Measurements from ENCODE around the gene ZNF441. TPM values are rescaled to one million over a fixed set of nuclear protein-coding genes. Genes with fewer than 3 reads are reported as not detected.
A peak's percentile ranks its signal among the peaks of the same experiment; 100 is the strongest.
"Not testable (repeated sequence)": the region's sequence is repeated elsewhere in the genome, so short reads cannot be mapped to it uniquely, and the experiment has no call there.

The ZNF441 gene
- total and polyA plus RNA-seq, 2 donors, result 7.4 to 37.7 TPM

GRCh38 chr19:11797491-11797890 is 30.7 kb downstream of the ZNF441 start:
- peak; percentile 72 for DNase-seq (ENCODE audit: extremely low spot score)
- Histone ChIP-seq H3K27ac (ENCODE audit: low read depth) (no peak overlapping the region), H3K4me3 (ENCODE audit: low read depth, low read length) (no peak overlapping the region), H3K4me1 (ENCODE audit: insufficient read depth) (no peaks in the 10 kb centered on the region), H3K36me3 (ENCODE audit: insufficient read depth) (no peaks in the 10 kb centered on the region)
- 5% methylated on average over 8 of the region's 8 CpGs for WGBS

DNA sequence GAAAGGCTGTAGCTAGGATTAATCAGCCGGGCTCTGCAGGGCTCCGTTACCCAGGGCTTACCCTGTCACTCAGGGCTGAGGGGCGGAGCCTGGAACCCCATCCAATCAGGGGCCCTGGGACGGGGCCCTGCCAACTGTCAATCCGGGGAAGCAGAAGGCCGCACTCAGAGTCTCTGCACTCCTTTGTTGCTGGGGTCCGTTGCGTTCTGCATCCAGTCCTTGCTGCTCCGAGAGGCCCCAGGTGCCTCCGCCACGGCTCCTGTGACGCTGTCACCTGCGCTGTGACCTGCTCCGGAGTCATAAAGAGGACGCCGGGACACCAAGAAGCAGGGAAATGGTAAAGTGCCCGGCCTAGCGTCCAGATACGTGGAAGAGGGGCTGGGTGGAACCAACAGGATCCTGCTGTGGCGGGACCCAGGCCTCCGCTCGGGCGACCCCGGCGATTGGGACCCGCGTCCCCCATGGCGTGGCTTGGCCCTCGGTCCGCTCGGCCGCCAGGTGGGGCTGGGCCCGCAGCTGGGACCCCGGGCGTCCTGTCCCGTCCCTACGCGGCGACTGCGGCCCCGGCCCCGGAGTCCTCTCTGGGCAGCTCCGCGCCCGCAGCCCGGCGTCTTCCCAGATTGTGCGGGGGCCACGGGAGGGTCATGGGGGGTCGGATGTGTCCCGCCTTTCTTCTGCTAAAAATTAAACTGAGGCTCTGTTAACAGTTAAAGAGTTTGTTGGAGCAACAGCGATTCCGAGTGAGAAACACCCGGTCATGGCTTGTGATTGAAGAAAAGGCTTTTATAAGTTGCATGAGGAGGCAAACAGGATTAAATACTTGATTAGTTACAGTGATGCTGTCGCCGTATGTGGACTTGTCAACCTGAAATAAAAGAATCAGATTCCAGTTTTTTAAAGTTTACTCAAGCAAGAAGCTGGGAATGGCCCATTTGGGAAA is 31.9 kb downstream of the ZNF441 start, which contains the start of gene ZNF491:
TSS of gene ZNF491 (plus strand) at position 133 of the 940 bp plus-strand sequence. CDS start 7,431 bp downstream, outside the sequence.
- under 1% methylated on average over 56 of the region's 56 CpGs for WGBS
- Histone ChIP-seq H3K36me3 (ENCODE audit: insufficient read depth) (no peaks in the 10 kb centered on the region), H3K4me3 (ENCODE audit: low read depth, low read length) (peak within 1 kb of the TSS; percentile 55), H3K27ac (ENCODE audit: low read depth) (peak within 1 kb of the TSS; percentile 0), H3K4me1 (ENCODE audit: insufficient read depth) (no peaks in the 10 kb centered on the region)
- DNase-seq (ENCODE audit: extremely low spot score), result peak; percentile 78

DNA sequence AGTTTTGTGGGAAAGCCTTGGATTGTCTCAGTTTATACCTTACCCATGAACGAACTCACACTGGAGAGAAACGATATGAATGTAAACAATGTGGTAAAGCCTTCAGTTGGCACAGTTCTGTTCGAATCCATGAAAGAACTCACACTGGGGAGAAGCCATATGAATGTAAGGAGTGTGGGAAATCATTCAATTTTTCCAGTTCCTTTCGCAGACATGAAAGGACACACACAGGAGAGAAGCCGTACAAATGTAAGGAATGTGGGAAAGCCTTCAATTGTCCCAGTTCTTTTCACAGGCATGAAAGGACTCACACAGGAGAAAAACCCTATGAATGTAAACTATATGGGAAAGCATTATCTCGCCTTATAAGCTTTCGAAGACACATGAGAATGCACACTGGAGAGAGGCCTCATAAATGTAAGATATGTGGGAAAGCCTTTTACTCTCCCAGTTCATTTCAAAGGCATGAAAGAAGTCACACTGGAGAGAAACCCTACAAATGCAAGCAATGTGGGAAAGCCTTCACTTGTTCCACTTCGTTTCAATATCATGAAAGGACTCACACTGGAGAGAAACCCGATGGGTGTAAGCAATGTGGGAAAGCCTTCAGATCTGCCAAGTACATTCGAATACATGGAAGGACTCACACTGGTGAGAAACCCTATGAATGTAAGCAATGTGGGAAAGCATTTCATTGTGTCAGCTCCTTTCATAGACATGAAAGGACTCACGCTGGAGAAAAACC is 39.7 kb downstream of the ZNF441 start:
- Histone ChIP-seq H3K36me3 (ENCODE audit: insufficient read depth) (no peaks in the 10 kb centered on the region), H3K4me1 (ENCODE audit: insufficient read depth) (no peaks in the 10 kb centered on the region), H3K4me3 (ENCODE audit: low read depth, low read length) (no peak overlapping the region), H3K27ac (ENCODE audit: low read depth) (no peak overlapping the region)
- no peak for DNase-seq (ENCODE audit: extremely low spot score)
- 92% methylated on average over 11 of the region's 11 CpGs for WGBS

DNA sequence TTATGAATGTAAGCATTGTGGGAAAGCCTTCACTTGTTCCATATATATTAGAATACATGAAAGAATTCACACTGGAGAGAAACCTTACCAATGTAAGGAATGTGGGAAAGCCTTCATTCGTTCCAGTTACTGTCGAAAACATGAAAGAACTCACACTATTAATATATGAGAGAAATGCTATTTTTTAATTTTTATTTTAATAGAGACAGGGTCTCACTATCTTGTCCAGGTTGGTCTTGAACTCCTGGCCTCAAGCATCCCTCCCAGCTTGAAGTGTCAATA is 40.2 kb downstream of the ZNF441 start:
- WGBS, result 92% methylated on average over 2 of the region's 2 CpGs
- no peak overlapping the region for H3K4me3 ChIP-seq (ENCODE audit: low read depth, low read length)
- H3K4me1 ChIP-seq (ENCODE audit: insufficient read depth), result no peaks in the 10 kb centered on the region
- no peak for DNase-seq (ENCODE audit: extremely low spot score)
- H3K36me3 ChIP-seq (ENCODE audit: insufficient read depth), result no peaks in the 10 kb centered on the region
- H3K27ac ChIP-seq (ENCODE audit: low read depth), result no peak overlapping the region

DNA sequence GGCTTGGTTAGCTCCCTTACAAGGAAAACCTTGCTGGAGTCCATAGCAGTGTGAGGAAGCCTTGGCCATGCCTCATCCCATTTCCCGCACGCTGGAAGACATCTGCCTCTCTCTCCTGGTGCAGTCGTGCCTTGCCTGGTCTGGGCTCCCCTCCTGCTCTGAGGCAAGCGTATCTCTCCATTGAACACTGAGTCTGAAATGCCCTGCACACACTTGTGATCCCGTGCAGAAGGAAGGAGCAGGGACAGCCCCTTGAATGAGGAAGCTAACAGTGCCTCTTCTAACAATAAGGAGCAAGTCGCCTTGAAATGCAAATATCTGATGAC is 46.9 kb downstream of the ZNF441 start:
- DNase-seq (ENCODE audit: extremely low spot score), result no peak
- Histone ChIP-seq H3K4me1 (ENCODE audit: insufficient read depth) (no peaks in the 10 kb centered on the region), H3K27ac (ENCODE audit: low read depth) (no peak overlapping the region), H3K4me3 (ENCODE audit: low read depth, low read length) (peak overlapping the region; percentile 83), H3K36me3 (ENCODE audit: insufficient read depth) (no peaks in the 10 kb centered on the region)
- 1% methylated on average over 6 of the region's 6 CpGs for WGBS

GRCh38 chr19:11814029-11814699 is 47.4 kb downstream of the ZNF441 start, which contains the start of gene ZNF440:
Gene ZNF440 (plus strand): TSS chr19:11814273. CDS start chr19:11814448, 175 bp downstream.
- under 1% methylated on average over 55 of the region's 55 CpGs for WGBS
- Histone ChIP-seq H3K36me3 (ENCODE audit: insufficient read depth) (no peaks in the 10 kb centered on the region), H3K27ac (ENCODE audit: low read depth) (peak within 1 kb of the TSS; percentile 95), H3K4me3 (ENCODE audit: low read depth, low read length) (peak within 1 kb of the TSS; percentile 83), H3K4me1 (ENCODE audit: insufficient read depth) (no peaks in the 10 kb centered on the region)
- DNase-seq (ENCODE audit: extremely low spot score), result peak; percentile 90

DNA sequence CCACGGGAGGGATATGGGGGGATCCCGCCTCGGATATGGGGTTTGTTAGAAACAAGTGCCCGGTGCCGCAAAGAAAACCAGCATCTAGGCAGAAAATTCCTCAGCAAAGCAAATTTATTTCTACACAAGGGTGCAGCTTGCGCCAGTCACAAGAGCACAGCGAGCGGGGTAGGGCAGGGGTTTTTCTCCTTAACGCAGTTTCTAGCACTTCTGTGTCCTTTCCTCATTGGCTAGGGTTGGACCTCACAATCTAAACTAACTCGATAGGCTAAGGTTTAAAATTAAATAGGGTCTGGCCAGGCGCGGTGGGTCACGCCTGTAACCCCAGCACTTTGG is 47.9 kb downstream of the ZNF441 start:
- Histone ChIP-seq H3K36me3 (ENCODE audit: insufficient read depth) (peaks cover 2% of the 10 kb centered on the region), H3K4me1 (ENCODE audit: insufficient read depth) (no peaks in the 10 kb centered on the region), H3K4me3 (ENCODE audit: low read depth, low read length) (peak overlapping the region; percentile 83), H3K27ac (ENCODE audit: low read depth) (peak overlapping the region; percentile 95)
- WGBS, result 11% methylated on average over 13 of the region's 13 CpGs
- DNase-seq (ENCODE audit: extremely low spot score), result no peak

DNA sequence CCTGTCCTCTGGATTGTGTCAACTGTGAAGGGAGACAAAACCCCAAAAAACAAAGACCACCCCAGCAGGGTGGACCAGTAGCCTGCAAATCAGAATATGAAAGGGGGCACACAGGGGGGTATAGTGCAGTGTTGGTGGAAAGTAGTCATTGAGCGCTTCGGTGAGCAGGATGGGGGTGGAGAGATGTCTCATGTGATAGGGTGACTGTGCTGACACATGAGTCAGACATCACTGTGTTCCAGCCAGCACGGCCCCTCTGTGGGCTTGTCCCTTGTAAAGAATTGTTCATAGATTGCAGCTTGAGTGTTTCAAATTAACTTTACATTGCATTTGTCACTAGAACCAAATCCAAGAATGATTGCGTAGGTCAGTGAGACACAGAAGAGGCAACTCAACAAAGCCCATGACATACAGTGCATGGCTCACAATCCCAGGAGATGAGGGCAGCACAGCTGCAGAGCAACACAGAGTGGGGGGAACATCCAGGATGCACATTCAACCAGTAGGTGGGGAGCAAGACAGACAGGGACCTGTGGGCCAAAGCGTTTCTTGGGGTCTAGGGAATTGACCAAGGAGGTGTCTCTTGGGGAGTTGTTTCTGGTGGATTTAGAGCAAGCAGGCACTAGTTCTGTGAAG is 54.8 kb downstream of the ZNF441 start:
- 88% methylated on average over 5 of the region's 5 CpGs for WGBS
- no peak for DNase-seq (ENCODE audit: extremely low spot score)
- Histone ChIP-seq H3K4me3 (ENCODE audit: low read depth, low read length) (no peak overlapping the region), H3K27ac (ENCODE audit: low read depth) (no peak overlapping the region), H3K36me3 (ENCODE audit: insufficient read depth) (peaks cover 2% of the 10 kb centered on the region), H3K4me1 (ENCODE audit: insufficient read depth) (no peaks in the 10 kb centered on the region)

GRCh38 chr19:11828957-11829876 is 62.4 kb downstream of the ZNF441 start:
- peaks cover 12% of the 10 kb centered on the region for H3K36me3 ChIP-seq (ENCODE audit: insufficient read depth)
- H3K27ac ChIP-seq (ENCODE audit: low read depth); H3K4me1 ChIP-seq (ENCODE audit: insufficient read depth); H3K4me3 ChIP-seq (ENCODE audit: low read depth, low read length); DNase-seq (ENCODE audit: extremely low spot score): not testable (repeated sequence)
- 93% methylated on average over 7 of the region's 7 CpGs for WGBS

GRCh38 chr19:11832253-11832912 is 65.6 kb downstream of the ZNF441 start:
- H3K36me3 ChIP-seq (ENCODE audit: insufficient read depth), result peaks cover 12% of the 10 kb centered on the region
- H3K4me1 ChIP-seq (ENCODE audit: insufficient read depth), result no peaks in the 10 kb centered on the region
- no peak overlapping the region for H3K4me3 ChIP-seq (ENCODE audit: low read depth, low read length)
- DNase-seq (ENCODE audit: extremely low spot score), result no peak
- H3K27ac ChIP-seq (ENCODE audit: low read depth), result no peak overlapping the region
- WGBS, result 96% methylated on average over 8 of the region's 8 CpGs

- DNase-seq (ENCODE audit: extremely low spot score), result no peak
- Histone ChIP-seq H3K27ac (ENCODE audit: low read depth) (no peak overlapping the region), H3K4me3 (ENCODE audit: low read depth, low read length) (no peak overlapping the region), H3K36me3 (ENCODE audit: insufficient read depth) (peaks cover 12% of the 10 kb centered on the region), H3K4me1 (ENCODE audit: insufficient read depth) (no peaks in the 10 kb centered on the region)
- WGBS, result 99% methylated on average over 2 of the region's 2 CpGs
Measured at GRCh38 chr19:11833541-11833940, 66.7 kb downstream of the ZNF441 start.
